Limb (tissue), 2 donors: Measurements from ENCODE around the gene SMURF2.
"Not testable (repeated sequence)": the region's sequence is repeated elsewhere in the genome, so short reads cannot be mapped to it uniquely, and the experiment has no call there.

ENCODE experiments used
- DNase-seq, 2 donors: peaks; one replicate each; pipeline ENCODE4 v3.0.0-alpha.2; 2016; ENCODE audit errors: extremely low spot score in 2 of 2

SMURF2 gene

DNA sequence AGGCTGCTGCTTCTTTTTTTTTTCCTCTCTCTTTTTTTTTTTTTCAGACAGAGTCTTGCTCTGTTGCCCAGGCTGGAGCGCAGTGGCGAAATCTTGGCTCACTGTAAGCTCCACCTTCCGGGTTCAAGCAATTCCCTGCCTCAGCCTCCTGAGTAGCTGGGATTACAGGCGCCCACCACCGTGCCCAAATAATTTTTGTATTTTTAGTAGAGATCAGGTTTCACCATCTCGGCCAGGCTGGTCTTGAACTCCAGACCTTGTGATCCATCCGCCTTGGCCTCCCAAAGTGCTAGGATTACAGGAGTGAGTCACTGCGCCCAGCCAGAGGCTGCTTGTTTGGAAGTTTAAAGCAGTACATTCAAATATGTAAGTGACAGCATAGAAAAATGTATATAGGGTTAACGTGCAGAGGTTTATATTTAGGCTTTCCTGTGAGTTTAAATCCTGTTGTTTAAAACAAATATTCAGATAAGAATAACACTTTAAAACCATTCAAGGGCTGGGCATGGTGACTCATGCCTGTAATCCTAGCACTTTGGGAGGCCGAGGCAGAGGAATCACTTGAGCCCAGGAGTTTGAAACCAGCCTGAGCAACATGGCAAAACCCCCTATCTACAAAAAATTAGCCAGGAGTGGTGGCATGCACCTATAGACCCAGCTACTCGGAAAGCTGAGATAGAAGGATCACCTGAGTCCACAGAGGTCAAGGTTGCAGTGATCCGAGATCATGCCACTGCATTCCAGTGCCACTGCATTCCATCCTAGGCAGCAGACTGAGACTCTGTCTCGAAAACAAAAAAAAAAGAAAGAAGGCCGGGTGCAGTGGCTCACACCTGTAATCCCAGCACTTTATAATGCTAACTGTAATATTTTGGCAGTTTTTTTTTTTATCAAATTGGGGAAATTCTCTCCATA, 6.0 kb upstream of the SMURF2 start:
- not testable (repeated sequence) for DNase-seq

DNA sequence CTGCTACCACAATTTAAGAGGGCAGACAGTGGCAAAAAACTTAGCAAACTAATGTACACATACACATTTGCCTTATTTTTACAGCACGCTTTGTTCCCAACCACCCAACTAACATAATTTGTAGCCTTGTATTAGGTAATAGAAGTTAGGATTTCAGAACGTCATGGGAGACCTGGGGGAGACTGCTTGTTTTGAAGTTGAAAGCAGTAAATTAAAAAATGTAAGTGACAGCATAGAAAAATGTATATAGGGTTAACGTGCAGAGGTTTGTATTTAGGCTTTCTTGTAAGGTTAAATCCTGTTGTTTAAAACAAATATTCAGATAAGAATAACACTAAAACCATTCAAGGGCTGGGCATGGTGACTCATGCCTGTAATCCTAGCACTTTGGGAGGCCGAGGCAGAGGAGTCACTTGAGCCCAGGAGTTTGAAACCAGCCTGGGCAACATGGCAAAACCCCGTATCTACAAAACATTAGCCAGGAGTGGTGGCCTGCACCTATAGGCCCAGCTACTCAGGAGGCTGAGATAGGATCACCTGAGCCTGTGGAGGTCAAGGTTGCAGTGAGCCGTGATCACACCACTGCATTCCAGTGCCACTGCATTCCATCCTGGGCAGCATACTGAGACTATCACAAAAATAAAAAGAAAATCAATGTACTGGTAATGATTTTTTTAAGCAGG, 2.3 kb upstream of the SMURF2 start:
- not testable (repeated sequence) for DNase-seq

DNA sequence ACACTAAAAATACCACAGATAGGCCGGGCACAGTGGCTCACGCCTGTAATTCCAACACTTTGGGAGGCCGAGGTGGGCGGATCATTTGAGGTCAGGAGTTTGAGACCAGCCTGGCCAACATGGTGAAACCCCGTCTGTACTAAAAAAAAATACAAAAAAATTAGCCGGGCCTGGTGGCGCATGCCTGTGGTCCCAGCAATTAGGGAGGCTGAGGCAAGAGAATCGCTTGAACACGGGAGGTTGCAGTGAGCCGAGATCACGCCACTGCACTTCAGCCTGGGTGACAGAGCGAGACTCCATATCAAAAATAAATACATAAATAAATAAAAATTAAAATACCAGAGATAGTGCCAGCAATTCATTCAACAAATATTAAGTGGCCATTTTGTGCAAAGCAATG, 1.7 kb upstream of the SMURF2 start:
- not testable (repeated sequence) for DNase-seq

DNA sequence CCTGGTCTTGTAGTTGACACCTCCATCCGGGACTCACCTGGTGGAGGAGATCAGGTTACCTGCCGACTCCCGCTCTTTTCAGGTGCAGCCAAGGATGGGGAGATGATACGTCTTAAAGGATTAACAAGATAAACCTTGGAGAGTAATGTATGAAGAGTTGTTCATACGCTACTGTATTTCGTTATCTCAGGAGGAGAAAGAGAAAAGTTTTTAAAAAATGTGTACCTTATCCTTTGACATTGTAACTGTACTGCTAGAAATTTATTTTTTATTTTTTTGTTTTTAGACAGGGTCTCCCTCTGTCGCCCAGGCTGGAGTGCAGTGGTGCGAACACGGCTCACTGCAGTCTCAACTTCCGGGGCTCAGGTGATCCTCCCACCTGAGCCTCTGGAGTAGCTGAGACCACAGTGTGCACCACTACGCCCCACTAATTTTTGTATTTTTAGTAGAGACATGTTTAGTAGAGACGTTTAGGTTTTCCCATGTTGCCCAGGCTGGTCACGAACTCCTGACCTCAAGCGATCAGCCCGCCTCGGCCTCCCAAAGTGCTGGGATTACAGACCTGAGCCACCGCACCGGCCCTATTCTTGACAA, 764 bp upstream of the SMURF2 start:
- no peak for DNase-seq

DNA sequence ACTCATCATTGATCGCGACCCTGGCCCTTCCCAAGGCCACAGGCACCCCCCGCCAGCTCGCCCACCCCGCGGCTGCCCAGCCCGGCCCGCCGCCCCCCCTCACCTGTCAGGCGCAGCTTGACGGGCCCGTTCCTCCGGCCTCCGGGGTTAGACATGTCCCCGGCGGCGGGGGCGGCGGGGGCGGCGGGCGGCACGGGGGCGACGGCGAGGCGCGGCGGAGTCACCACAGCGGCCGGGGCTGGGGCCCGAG, 456 bp downstream of the SMURF2 start:
- DNase-seq: no peak

DNA sequence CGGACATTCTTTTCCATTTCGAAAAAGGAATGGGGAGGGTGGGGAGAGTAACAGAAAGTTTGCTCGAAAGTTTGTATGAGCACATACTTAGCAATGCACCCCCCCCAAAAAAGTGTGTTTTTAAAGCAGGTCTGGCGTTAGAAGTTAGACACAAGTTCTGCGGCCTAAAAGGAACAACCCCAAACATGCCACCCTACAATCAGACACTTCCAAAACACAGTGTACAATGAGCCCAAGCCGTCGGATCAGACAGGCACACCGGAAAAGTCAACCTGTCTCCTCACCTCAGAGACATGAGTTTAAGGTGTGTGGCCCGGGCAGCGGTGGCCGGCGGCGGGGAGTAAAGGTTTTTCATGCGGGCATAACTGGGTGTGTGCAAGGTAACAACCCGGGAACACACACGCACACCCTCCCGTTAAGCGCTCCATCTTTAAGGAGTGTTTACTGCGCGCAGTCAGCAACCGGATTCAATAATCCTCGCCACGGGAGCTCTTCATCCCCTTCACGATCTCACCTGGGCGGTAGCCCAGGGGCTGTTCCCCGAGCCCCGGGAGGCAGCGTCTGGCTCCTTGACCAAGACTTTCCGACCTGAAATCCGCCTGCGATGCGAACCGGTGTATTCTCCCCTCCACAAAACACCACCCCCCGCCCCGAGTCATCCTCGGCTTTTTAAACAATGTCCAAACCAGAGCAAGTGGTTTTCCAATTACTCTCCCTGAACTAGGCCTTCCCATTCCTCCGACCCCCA, 955 bp downstream of the SMURF2 start:
- DNase-seq: peak in 1 of 2 donors; percentile 40

DNA sequence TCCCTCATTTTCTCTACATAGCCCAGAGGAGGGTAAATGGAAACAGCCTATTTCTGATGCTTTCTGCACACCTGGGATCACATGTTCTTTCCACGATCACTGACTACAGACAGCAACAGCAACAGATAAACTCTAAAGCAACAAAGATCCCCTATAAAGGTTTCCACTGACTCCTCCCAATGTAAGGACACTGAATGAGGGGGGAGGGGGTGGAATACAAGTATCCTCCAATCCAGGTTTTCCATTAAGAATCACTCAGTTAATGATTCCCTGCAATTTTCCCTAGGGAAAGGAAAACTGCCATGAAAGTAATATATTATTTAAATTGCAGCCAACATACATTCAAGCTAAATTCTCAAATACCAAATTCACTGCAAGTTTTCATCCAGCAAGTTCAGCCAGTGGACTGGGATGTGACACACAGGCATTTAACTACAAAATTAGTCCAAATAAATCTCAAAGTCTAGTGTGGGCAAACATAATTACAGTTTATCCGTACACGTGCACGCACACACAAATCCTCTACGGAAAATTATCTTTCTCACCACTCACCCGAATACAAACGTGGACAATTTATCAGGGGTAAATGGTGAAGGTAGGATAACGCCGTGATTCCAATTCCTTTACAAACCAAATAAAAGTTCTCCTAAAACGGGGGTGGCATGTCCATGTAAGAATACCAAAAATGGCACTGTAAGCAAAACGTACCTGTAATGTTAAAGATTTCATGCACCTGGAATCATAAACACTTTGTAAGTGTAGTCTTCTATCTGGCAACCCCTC, 1.7 kb downstream of the SMURF2 start:
- DNase-seq: not testable (repeated sequence)

DNA sequence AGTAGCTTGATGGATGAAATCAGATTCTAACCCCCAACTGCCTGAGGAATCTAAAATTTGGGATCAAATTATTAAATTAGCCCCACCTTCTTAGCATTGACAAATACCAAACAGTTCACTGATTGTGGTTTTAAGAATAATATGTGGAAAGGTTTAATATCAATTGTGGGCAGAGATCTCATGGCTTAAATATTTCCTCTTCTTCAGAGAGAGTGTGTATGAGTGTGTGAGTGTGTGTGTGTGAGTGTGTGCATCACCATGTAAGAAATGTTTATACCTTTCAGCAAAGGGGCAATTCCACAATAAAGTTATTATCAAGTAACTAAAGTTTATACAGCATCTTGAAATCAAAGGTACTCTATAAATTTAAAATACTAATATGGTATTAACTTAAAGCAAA, 3.2 kb downstream of the SMURF2 start:
- no peak for DNase-seq

DNA sequence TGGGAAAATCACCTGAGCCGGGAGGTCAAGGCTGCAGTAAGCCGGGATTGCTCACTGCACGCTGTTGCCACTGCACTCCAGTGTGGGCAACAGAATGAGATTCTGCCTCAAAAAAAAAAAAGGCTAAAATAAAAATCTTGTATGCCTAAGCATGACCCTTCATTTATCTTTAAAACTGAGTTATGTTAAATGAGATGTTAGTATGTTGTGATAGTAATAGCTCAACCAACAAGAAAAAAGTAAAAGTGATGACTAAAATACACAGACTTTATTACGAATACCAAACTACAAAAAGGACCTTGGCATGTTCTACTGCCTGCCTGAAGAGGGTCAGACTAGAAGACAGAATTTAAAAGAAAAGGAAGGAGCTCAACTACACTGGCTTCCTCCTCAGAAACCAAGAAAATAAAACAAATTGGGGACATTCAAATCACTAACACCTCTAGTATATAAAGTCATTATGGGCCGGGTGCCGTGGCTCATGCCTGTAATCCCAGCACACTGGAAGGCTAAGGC, 4.4 kb downstream of the SMURF2 start:
- DNase-seq: no peak

DNA sequence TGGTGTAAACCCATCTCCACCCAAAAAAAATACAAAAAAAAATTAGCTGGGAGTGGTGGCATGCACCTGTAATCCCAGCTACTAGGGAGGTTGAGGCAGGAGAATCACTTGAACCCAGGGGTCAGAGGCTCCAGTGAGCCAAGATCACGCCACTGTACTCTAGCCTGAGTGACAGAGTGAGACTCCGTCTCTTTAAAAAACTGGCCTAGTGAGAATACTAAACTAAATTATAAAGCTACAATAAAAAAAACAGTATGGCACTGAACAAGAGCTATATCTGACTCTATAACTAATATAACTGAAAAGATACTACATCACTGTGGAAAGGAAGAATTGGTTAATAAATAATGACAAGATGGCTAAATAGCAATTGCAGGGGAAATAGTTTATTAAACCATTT, 6.4 kb downstream of the SMURF2 start:
- DNase-seq: no peak

DNA sequence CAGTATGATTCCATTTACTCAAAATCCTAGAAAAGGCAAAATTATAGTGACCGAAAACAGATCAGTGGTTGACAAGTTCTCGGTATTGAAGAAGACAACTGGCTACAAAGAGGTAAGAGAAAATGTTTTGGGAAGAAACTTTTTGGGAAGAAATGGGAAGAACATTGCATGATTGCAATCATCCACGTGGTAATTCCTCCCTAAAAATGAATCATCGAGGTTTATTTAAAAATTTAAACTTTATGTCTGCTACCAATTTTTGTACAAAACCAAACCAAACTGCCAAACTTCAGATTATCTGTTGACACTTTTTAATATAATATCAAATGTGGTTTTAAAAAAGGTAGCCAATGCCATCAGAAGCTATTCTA, 8.1 kb downstream of the SMURF2 start:
- DNase-seq: no peak

DNA sequence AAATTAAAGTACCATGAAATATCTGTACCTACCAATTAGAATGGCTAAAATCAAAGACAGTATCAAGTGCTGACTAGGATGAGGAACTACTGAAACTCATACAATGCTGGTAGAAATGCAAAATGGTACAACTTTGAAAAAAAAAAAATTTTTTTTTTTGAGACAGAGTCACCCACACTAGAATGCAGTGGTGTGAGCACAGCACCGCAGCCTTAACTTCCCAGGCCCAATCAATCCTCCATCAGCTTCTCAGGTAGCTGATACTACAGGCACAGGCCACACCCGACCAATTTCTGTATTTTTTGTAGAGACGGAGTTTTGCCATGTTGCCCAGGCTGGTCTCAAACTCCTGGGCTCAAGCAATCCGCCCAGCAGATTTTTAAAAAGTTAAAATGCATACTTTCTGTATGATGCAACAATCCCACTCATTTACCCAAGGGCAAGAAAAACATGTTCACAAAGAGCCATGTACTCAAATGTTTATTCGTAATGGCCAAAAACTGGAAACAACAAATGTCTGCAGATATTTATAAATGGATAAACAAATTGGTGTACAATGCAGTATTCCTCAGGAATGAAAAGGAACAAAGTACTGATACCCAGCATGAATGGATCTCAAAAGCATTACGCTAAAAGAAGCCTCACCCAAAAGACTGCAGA, 8.7 kb downstream of the SMURF2 start:
- DNase-seq: no peak

DNA sequence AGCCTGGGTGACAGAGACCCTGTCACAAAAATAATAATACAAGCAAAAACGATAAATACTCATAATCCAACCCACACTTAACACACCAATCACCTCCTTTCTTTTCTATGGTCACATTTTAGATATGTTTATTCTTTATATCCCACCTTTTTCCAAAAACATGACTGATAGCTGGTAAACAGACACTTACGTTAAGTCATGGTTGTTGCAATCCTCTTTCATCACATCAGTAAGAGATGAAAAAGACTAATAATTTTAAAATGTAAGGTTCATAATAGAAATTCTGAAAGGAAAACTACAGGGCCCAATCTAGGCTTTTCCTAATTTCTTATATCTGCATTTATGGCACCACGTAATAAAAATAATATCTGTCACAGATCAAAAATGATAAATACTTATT, 10.2 kb downstream of the SMURF2 start:
- DNase-seq: no peak

DNA sequence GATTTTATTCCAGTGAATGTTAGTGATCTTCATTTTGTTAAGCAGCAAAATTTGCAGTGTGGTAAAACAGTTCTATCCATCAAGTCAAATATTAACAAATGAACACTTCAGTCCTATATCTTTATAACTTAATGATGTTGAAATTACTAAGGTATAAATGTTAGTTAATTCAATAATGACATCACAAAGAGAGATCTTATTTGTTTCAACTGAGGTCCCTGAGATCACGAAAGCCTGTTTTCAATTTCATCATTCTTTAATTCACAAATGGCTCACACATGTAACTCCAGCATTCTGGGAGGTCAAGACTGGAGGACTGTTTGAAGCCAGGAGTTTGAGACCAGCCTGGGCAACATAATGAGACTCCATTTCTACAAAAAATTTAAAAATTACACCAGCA, 13.9 kb downstream of the SMURF2 start:
- no peak for DNase-seq

DNA sequence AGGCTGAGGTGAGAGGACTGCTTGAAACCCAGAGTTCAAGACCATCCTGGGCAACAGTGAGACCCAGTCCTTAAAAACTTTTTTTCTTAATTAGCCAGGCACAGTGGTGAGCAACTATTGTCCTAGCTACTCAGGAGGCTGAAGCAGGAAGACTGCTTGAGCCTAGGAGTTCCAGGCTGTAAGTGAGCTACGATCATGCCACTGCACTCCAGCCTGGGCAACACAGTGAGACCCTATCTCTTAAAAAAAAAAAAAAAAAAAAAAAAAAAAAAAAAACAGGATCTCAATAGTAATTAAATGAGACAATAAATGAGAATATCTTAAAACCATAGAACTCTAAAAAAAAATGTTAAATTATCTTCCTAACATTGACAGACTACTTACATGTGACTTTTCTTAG, 14.3 kb downstream of the SMURF2 start:
- DNase-seq: no peak

DNA sequence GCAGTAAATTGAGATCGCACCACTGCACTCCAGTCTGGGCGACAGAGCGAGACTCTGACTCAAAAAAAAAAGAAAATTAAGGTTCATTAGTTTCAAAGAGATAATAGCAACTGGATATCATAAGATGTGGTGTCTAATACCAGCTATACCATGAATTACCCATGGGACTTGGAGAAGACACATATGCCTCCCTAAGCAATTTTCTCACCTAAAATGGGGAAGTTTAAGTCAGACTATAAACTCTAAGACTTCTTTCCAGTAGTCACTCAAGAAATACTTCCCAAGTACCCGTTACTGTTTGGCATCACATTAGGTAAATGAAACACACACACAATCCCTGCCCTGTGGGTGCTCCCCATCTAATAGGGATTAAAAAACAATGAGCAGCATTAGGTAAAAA, 22.6 kb downstream of the SMURF2 start:
- DNase-seq: no peak

DNA sequence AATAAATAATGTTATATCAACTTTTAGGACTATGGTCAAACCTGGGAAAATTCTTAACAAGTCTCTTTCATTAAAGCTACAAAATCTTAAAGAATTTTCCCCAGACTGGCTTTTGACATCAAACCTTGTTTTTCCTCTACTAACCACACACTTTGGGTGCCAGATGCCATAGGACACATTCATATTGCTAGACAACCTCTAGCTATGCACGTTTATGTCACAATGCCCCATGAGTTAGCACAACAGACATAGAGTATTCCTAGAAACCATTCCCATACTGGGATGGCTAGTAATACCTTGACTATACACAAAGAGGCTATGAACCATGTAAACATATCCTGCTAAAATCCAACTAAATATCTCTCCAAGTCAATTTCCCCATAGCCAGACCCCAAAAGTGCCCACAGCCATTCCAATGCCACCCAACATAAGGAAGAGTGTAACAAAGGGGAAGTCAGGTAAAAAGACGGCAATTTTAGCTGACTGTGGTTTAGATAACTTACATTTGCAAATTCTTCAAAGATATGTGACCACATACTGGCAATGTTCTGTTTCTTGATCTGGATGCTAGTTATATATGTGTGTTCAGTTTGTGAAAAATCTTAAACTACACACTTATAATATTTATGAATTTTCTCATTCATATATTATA, 23.4 kb downstream of the SMURF2 start:
- DNase-seq: no peak

DNA sequence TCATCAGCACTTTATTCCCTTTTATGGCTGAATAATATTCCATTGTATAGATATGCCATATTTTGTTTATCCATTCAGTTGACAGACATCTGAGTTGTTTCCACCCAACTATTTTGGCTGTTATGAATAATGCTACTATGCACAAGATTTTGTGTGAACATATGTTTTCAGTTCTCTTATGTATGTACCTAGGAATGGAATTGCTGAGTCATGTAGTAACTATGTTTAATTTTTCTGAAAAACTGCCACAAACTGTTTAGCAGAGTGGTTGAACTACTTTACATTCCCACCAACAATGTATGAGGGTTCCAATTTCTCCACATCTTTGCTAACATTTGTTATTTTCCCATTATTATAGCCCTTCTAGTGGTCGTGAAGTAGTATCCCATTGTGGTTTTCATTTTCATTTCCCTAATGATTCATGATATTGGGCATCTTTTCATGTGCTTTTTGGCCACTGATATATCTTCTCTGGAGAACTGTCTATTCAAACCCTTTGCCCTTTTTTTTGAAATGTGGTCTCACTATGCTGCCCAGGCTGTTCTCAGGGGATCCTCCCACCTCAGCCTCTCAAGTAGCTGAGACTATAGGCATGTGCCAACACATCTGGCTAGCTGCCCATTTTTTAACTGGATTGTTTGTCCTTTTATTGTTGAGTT, 26.3 kb downstream of the SMURF2 start:
- no peak for DNase-seq

DNA sequence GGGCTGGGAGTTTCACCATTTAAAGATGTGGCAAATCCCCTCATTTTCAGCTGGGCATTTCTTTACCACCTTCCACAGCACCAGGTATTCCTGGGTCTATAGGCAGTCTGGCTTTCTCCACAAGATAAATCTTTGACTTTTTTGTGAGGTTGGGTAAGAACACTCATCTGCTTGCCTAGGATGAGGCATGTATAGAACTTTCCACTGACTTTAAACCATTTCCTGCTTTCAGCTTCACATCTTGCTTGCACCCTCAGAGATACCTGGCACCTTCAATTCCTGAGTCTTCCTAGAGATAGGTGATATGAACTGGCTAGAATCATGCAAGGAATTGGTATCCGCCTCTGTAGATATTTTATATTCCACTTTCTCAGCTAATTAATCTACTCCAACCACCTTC, 27.9 kb downstream of the SMURF2 start:
- DNase-seq: no peak

DNA sequence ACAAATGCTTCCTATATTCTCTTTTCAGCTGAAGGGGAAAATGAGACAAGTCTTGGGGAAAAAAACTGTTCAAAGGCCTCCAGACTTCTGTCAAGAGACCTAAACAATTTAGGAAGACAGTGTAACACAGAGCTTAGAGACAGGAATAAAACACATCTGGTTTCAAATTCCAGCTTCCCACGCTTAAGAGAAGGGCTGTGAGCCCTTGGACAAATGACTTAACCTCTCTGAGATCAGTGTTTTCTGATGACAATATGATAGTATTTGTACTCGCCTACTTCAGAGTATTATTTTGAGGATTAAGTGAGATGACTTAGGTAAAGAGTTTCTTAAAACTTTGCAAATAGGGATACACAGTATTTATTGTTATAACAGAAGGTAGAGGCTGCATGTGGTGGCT, 29.5 kb downstream of the SMURF2 start:
- no peak for DNase-seq
